Measurements from ENCODE around the gene PTER.

Gene PTER

DNA sequence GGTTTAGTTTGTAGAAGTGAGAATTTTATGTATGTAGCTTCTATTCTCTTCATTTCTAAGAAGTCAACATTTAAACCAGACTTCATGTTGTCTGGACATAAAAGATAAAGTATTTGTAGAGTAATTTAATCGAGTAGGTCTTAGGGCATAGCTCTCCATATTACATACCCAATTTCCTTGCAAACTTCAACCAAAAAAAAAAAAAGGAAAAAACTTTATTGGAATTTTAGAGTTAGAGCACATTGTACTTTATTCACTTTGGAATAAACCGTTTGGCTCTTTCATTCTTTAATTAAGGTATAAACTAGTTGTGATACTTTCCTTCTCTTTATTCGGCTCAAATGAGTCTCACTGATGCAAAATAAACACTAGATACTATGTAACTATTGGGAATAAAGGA, 36.0 kb downstream of the PTER start:
- H3K79me2 ChIP-seq (ENCODE audit: low read length) = no peaks in the 10 kb centered on the region
- H3K4me2 ChIP-seq (ENCODE audit: low read depth, low read length) = no peak overlapping the region
- no peaks in the 10 kb centered on the region for H3K36me3 ChIP-seq (replicated peaks; ENCODE audit: insufficient read depth, low read length)
- no peaks in the 10 kb centered on the region for H3K4me1 ChIP-seq (ENCODE audit: low read length)
- H3K27ac ChIP-seq (ENCODE audit: low read length) = no peak overlapping the region
- no peak for DNase-seq
- H3K9ac ChIP-seq (ENCODE audit: low read length) = no peak overlapping the region
- no peak overlapping the region for H2AFZ ChIP-seq (ENCODE audit: low read length)
- H3F3A ChIP-seq (ENCODE audit: insufficient read depth, low read length) = no peaks in the 10 kb centered on the region
- H3K9me3 ChIP-seq (replicated peaks; ENCODE audit: insufficient read depth, low read length) = no peaks in the 10 kb centered on the region
- no peaks in the 10 kb centered on the region for H4K20me1 ChIP-seq (ENCODE audit: insufficient read depth, low read length)
- H3K4me3 ChIP-seq (ENCODE audit: low read length) = no peak overlapping the region
- no peaks in the 10 kb centered on the region for H3K9me2 ChIP-seq (replicated peaks; ENCODE audit: insufficient read depth, low read length)
- TF ChIP-seq, protein P1, sequence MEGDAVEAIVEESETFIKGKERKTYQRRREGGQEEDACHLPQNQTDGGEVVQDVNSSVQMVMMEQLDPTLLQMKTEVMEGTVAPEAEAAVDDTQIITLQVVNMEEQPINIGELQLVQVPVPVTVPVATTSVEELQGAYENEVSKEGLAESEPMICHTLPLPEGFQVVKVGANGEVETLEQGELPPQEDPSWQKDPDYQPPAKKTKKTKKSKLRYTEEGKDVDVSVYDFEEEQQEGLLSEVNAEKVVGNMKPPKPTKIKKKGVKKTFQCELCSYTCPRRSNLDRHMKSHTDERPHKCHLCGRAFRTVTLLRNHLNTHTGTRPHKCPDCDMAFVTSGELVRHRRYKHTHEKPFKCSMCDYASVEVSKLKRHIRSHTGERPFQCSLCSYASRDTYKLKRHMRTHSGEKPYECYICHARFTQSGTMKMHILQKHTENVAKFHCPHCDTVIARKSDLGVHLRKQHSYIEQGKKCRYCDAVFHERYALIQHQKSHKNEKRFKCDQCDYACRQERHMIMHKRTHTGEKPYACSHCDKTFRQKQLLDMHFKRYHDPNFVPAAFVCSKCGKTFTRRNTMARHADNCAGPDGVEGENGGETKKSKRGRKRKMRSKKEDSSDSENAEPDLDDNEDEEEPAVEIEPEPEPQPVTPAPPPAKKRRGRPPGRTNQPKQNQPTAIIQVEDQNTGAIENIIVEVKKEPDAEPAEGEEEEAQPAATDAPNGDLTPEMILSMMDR (IDR thresholded peaks at IDR 0.05; ENCODE audit: low read length) = no peak
- TF ChIP-seq EZH2 (optimal IDR thresholded peaks at IDR 0.05; ENCODE audit: low read depth, low read length) (no peak), EZH2phosphoT487 (IDR thresholded peaks at IDR 0.05; ENCODE audit: low read length) (no peak)
- H3K27me3 ChIP-seq (replicated peaks; ENCODE audit: insufficient read depth, low read length) = no peaks in the 10 kb centered on the region

DNA sequence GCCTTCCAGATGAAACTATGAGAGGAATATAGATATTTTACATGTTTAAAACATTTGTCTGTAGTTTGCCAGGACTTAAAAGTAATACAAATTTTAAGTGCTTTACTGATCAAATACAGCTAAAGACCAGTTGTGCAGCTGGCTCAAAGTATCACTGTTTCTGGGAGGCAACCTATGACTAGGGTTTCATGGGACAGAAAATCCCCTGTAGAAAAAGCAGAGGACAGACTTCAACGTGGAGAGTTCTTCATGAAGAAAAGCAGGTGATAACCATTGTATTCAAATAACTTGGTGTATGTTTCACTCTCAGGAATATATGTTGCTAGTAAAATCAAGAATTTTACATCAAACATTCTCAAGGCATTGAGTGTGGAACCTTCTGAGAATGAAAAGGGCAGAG, 40.9 kb downstream of the PTER start:
- no peaks in the 10 kb centered on the region for H3F3A ChIP-seq (ENCODE audit: insufficient read depth, low read length)
- no peak overlapping the region for H2AFZ ChIP-seq (ENCODE audit: low read length)
- H3K4me2 ChIP-seq (ENCODE audit: low read depth, low read length) = no peak overlapping the region
- no peak overlapping the region for H3K27ac ChIP-seq (ENCODE audit: low read length)
- H3K36me3 ChIP-seq (replicated peaks; ENCODE audit: insufficient read depth, low read length) = no peaks in the 10 kb centered on the region
- no peak overlapping the region for H3K9ac ChIP-seq (ENCODE audit: low read length)
- no peaks in the 10 kb centered on the region for H3K9me2 ChIP-seq (replicated peaks; ENCODE audit: insufficient read depth, low read length)
- no peak for DNase-seq
- no peak for TF ChIP-seq EZH2 (optimal IDR thresholded peaks at IDR 0.05; ENCODE audit: low read depth, low read length)
- TF ChIP-seq, protein P1 (IDR thresholded peaks at IDR 0.05; ENCODE audit: low read length) = no peak
- TF ChIP-seq EZH2phosphoT487 (IDR thresholded peaks at IDR 0.05; ENCODE audit: low read length) = no peak
- H3K4me1 ChIP-seq (ENCODE audit: low read length) = no peaks in the 10 kb centered on the region
- no peak overlapping the region for H3K4me3 ChIP-seq (ENCODE audit: low read length)
- no peaks in the 10 kb centered on the region for H4K20me1 ChIP-seq (ENCODE audit: insufficient read depth, low read length)
- no peaks in the 10 kb centered on the region for H3K79me2 ChIP-seq (ENCODE audit: low read length)
- H3K9me3 ChIP-seq (replicated peaks; ENCODE audit: insufficient read depth, low read length) = no peaks in the 10 kb centered on the region
- no peaks in the 10 kb centered on the region for H3K27me3 ChIP-seq (replicated peaks; ENCODE audit: insufficient read depth, low read length)

DNA sequence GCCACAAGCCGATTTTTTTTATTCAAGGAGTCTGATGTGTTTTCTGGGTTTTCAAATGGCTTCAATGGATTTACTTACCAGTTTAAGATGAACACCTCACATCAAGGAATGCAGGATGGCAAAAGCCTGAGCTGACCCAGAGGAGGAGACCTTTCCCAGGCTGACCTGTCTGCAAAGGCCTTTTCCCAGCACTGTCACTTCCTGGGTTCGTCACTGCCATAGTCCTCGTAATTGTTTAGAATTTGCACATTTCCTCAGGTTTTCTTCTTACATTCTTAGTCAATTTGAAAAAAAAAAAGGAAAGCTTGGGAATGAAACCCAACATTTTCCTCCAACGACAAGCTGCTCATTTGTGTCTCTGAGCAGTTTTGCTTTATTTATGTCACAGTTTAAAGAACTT, 42.0 kb downstream of the PTER start:
- Histone ChIP-seq H3K27ac (ENCODE audit: low read length) (no peak overlapping the region), H3K27me3 (replicated peaks; ENCODE audit: insufficient read depth, low read length) (no peaks in the 10 kb centered on the region), H3K4me3 (ENCODE audit: low read length) (no peak overlapping the region), H4K20me1 (ENCODE audit: insufficient read depth, low read length) (no peaks in the 10 kb centered on the region), H3F3A (ENCODE audit: insufficient read depth, low read length) (no peaks in the 10 kb centered on the region), H3K4me1 (ENCODE audit: low read length) (no peaks in the 10 kb centered on the region), H3K36me3 (replicated peaks; ENCODE audit: insufficient read depth, low read length) (no peaks in the 10 kb centered on the region), H2AFZ (ENCODE audit: low read length) (no peak overlapping the region), H3K4me2 (ENCODE audit: low read depth, low read length) (no peak overlapping the region), H3K79me2 (ENCODE audit: low read length) (no peaks in the 10 kb centered on the region), H3K9me2 (replicated peaks; ENCODE audit: insufficient read depth, low read length) (no peaks in the 10 kb centered on the region), H3K9me3 (replicated peaks; ENCODE audit: insufficient read depth, low read length) (no peaks in the 10 kb centered on the region), H3K9ac (ENCODE audit: low read length) (no peak overlapping the region)
- no peak for DNase-seq
- TF ChIP-seq EZH2phosphoT487 (IDR thresholded peaks at IDR 0.05; ENCODE audit: low read length) (no peak), EZH2 (optimal IDR thresholded peaks at IDR 0.05; ENCODE audit: low read depth, low read length) (no peak)
- TF ChIP-seq, protein P1 (IDR thresholded peaks at IDR 0.05; ENCODE audit: low read length) = no peak
